HG03432 (cell line): Measurements from ENCODE around the gene ZNFX1.

Experiments
- ATAC-seq: cut with Tn5 transposase; IDR thresholded peaks from one replicate; pipeline ENCODE4 v1.9.1; 2021; ENCODE audit warnings: mild to moderate bottlenecking, moderate library complexity; ENCODE audit not compliant: unreplicated experiment

Gene ZNFX1

GRCh38 chr20:49293122-49293521, 15.3 kb upstream of the ZNFX1 start:
- no peak for ATAC-seq

GRCh38 chr20:49292010-49292409, 14.2 kb upstream of the ZNFX1 start:
- no peak for ATAC-seq

- no peak for ATAC-seq
Observed at GRCh38 chr20:49291200-49291599, 13.3 kb upstream of the ZNFX1 start.

GRCh38 chr20:49290608-49291191, 12.8 kb upstream of the ZNFX1 start:
- no peak for ATAC-seq

- ATAC-seq = no peak
Observed at GRCh38 chr20:49288784-49289696, 11.2 kb upstream of the ZNFX1 start.

GRCh38 chr20:49288250-49288751, 10.4 kb upstream of the ZNFX1 start:
- no peak for ATAC-seq

- no peak for ATAC-seq
Observed at GRCh38 chr20:49287555-49288249, 9.8 kb upstream of the ZNFX1 start.

GRCh38 chr20:49286689-49287551, 9.1 kb upstream of the ZNFX1 start:
- ATAC-seq = no peak

- no peak for ATAC-seq
Observed at GRCh38 chr20:49285813-49286494, 8.1 kb upstream of the ZNFX1 start.

- no peak for ATAC-seq
Observed at GRCh38 chr20:49285233-49285668, 7.4 kb upstream of the ZNFX1 start.

- ATAC-seq = no peak
Observed at GRCh38 chr20:49284818-49285217, 7.0 kb upstream of the ZNFX1 start.

- ATAC-seq = no peak
Observed at GRCh38 chr20:49283703-49284625, 6.1 kb upstream of the ZNFX1 start.

- no peak for ATAC-seq
Observed at GRCh38 chr20:49283176-49283702, 5.4 kb upstream of the ZNFX1 start.

- no peak for ATAC-seq
Observed at GRCh38 chr20:49282584-49283171, 4.8 kb upstream of the ZNFX1 start.

GRCh38 chr20:49281913-49282467, 4.1 kb upstream of the ZNFX1 start:
- no peak for ATAC-seq

GRCh38 chr20:49281059-49281912, 3.4 kb upstream of the ZNFX1 start:
- no peak for ATAC-seq

- ATAC-seq = no peak
Observed at GRCh38 chr20:49280463-49281058, 2.7 kb upstream of the ZNFX1 start.
